Coronary artery (tissue), 2 donors: ENCODE measurements around the gene CDH23.

Source experiments
- DNase-seq: peaks from one replicate; pipeline ENCODE4 v3.0.0-alpha.2; 2017; ENCODE audit warnings: low spot score
- H3K27ac ChIP-seq, 2 donors: fragments of 200-600 bp; sonication (generic); one replicate each; pipeline ENCODE4 v1.5.1; 2016 to 2019
- H3K4me3 ChIP-seq: fragments of 200-600 bp; sonication (generic); 2 replicates; pipeline ENCODE4 v1.5.1; 2016; ENCODE audit warnings: mild to moderate bottlenecking, moderate library complexity
- CTCF ChIP-seq: fragments of 200-600 bp; sonication (generic); IDR thresholded peaks from one replicate; pipeline ENCODE4 v1.5.1; 2019; ENCODE audit warnings: antibody characterized with exemption

The CDH23 gene

DNA sequence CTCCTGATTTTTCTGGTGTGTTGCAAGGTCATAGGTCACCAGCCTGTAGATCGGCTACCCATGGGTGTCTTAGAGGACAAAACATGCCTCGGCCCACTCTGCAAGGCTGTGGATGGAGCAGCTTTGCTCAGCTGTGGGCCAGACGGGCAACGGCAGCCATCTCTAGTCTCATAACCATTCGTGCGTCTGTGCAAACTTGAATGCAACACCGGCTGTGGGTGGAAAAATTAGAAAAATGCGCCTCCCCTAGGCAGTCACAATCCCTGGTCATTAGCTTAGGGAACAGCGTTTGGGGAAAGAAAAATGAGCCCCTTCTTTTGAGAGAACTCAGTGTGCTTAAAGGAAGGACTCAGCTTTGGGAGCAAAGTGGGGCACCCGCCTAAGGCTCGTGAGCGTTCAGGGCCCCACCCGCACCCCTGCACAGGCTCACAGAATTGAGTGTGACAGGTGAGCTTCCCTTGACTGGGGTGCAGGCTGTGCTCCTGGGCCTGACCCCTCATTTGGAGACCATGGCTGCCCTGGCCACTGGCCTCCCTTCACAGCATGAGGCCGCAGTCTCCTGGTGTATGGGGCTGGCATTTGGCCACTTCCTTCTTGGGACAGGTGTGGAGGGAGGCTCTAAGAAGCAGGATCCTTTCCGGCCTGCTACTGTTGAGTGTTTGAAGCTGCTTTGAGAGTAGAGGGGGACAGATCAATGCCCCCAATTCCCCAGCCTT lies 174.9 kb downstream of the CDH23 start:
- TF ChIP-seq CTCF = no peak
- Histone ChIP-seq H3K4me3 (no peak overlapping the region), H3K27ac (no peak overlapping the region)
- no peak for DNase-seq

GRCh38 chr10:71572962-71573361 lies 176.2 kb downstream of the CDH23 start:
- DNase-seq = no peak
- Histone ChIP-seq H3K4me3 (no peak overlapping the region), H3K27ac (no peak overlapping the region)
- no peak for TF ChIP-seq CTCF

- DNase-seq = no peak
- H3K4me3 ChIP-seq = no peak overlapping the region
- no peak for TF ChIP-seq CTCF
- no peak overlapping the region for H3K27ac ChIP-seq
These were observed 177.1 kb downstream of the CDH23 start for GRCh38 chr10:71573562-71574518.

GRCh38 chr10:71575451-71575850 lies 178.7 kb downstream of the CDH23 start:
- Histone ChIP-seq H3K4me3 (no peak overlapping the region), H3K27ac (no peak overlapping the region)
- DNase-seq = no peak
- TF ChIP-seq CTCF = no peak

GRCh38 chr10:71575934-71576801 lies 179.4 kb downstream of the CDH23 start:
- no peak overlapping the region for H3K27ac ChIP-seq
- TF ChIP-seq CTCF = no peak
- no peak overlapping the region for H3K4me3 ChIP-seq
- DNase-seq = no peak

DNA sequence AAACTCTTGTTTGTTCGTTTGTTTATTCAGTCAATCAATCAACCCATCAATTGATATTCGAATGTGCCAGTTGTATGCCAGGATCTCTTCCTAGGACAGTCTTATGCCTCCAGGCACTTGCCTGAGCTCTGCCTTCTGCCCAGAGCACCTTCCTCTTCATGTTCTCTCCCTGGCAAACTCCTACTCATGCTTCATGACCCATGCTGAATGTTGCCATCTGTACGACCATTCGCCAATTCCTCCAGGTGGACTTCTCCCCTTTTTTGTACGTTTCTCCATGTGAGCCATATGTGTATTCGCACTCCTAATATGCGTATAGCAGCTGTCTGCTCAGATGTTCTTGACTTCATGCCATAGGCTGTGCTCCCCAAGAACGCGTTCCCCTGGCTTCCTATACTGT lies 180.1 kb downstream of the CDH23 start:
- no peak overlapping the region for H3K4me3 ChIP-seq
- no peak for DNase-seq
- H3K27ac ChIP-seq = no peak overlapping the region
- no peak for TF ChIP-seq CTCF
